SK-N-SH (cell line): ENCODE measurements around the gene ASXL3. TPM values are rescaled to one million over a fixed set of nuclear protein-coding genes. Genes with fewer than 3 reads are reported as not detected.

ENCODE experiments used
- CTCF ChIA-PET: fragments of 300-600, 350-600 bp; formaldehyde crosslinking; extraction: SDS; loops from one replicate; lab custom pipeline; 2021; lab: Yijun Ruan, JAX
- POLR2A ChIA-PET: fragments of 350-600 bp; sonication (Branson Sonifier 250); formaldehyde crosslinking; extraction: SDS; loops from one replicate; lab custom pipeline; 2020; ENCODE audit warnings: antibody characterized with exemption, inconsistent platforms; lab: Yijun Ruan, JAX
- DNase-seq: peaks from one replicate; pipeline ENCODE4 v3.0.0; 2012
- H2AFZ ChIP-seq: fragments of 200-600 bp; sonication (generic); 2 replicates; pipeline ENCODE4 v1.8.1; 2016; ENCODE audit warnings: antibody characterized with exemption, mild to moderate bottlenecking, low read depth
- H3F3A ChIP-seq: fragments of 200-600 bp; sonication (generic); replicated peaks from 2 replicates; pipeline ENCODE3; 2016; ENCODE audit warnings: antibody characterized with exemption, mild to moderate bottlenecking; ENCODE audit not compliant: insufficient read depth
- H3K27ac ChIP-seq, 2 experiments: fragments of 200-500 bp in 1 of 2; fragments of 200-600 bp in 1 of 2; sonication (Bioruptor generic) in 1 of 2; sonication (generic), shearing (Covaris generic) in 1 of 2; 2 replicates each; pipeline versions ENCODE4 v1.5.1 to v1.6.1; 2014 to 2016; ENCODE audit warnings: low read depth in 2 of 2, inconsistent platforms in 1 of 2, low read length in 1 of 2, mild to moderate bottlenecking in 1 of 2, mixed read lengths in 1 of 2
- H3K27me3 ChIP-seq: fragments of 200-600 bp; sonication (generic), shearing (Covaris generic); 2 replicates; pipeline ENCODE4 v1.6.1; 2016; ENCODE audit warnings: mixed run types; ENCODE audit not compliant: insufficient read depth
- H3K36me3 ChIP-seq, 2 experiments: fragments of 200-500 bp in 1 of 2; fragments of 200-600 bp in 1 of 2; sonication (Bioruptor generic) in 1 of 2; sonication (generic) in 1 of 2; replicated peaks in 1 of 2; 2 replicates each; pipeline versions ENCODE3 to v1.5.1; 2014 to 2016; ENCODE audit warnings: low read length in 1 of 2, mild to moderate bottlenecking in 1 of 2; ENCODE audit not compliant: insufficient read depth in 2 of 2, control insufficient read depth in 1 of 2
- H3K4me1 ChIP-seq, 2 experiments: fragments of 200-500 bp in 1 of 2; fragments of 200-600 bp in 1 of 2; sonication (Bioruptor generic) in 1 of 2; sonication (generic), shearing (Covaris generic) in 1 of 2; 2 replicates each; pipeline versions ENCODE4 v1.5.1 to v1.6.1; 2014 to 2016; ENCODE audit warnings: low read depth in 1 of 2, low read length in 1 of 2, mixed run types in 1 of 2; ENCODE audit not compliant: insufficient read depth in 2 of 2, control insufficient read depth in 1 of 2
- H3K4me2 ChIP-seq: fragments of 200-600 bp; sonication (generic), shearing (Covaris generic); 2 replicates; pipeline ENCODE4 v1.6.1; 2017; ENCODE audit warnings: mixed run types
- H3K4me3 ChIP-seq, 2 experiments: fragments of 200-500 bp in 1 of 2; fragments of 200-600 bp in 1 of 2; sonication (Bioruptor generic) in 1 of 2; sonication (generic), shearing (Covaris generic) in 1 of 2; 2 replicates each; pipeline versions ENCODE4 v1.5.1 to v1.8.1; 2014 to 2016; ENCODE audit warnings: low read depth in 2 of 2, inconsistent platforms in 1 of 2, low read length in 1 of 2, mild to moderate bottlenecking in 1 of 2, mixed read lengths in 1 of 2, moderate library complexity in 1 of 2
- H3K79me2 ChIP-seq: fragments of 200-600 bp; sonication (generic); 2 replicates; pipeline ENCODE4 v1.8.1; 2017; ENCODE audit warnings: mild to moderate bottlenecking; ENCODE audit not compliant: insufficient read depth
- H3K9ac ChIP-seq: fragments of 200-600 bp; sonication (generic); 2 replicates; pipeline ENCODE4 v1.6.1; 2017; ENCODE audit warnings: mixed run types
- H3K9me2 ChIP-seq: fragments of 200-600 bp; sonication (generic); 2 replicates; pipeline ENCODE4 v1.6.1; 2017; ENCODE audit warnings: mixed run types
- H3K9me3 ChIP-seq: fragments of 200-600 bp; sonication (generic); 2 replicates; pipeline ENCODE4 v1.6.1; 2017; ENCODE audit warnings: mixed run types, mild to moderate bottlenecking, moderate library complexity
- H4K20me1 ChIP-seq: fragments of 200-600 bp; sonication (generic); 2 replicates; pipeline ENCODE4 v1.6.1; 2017; ENCODE audit warnings: mild to moderate bottlenecking, mixed run types; ENCODE audit not compliant: insufficient read depth
- CHD2 ChIP-seq: fragments of 150-350 bp; IDR thresholded peaks from 2 replicates; pipeline ENCODE4 v1.6.1; 2018; ENCODE audit warnings: low read length; ENCODE audit not compliant: partially characterized antibody
- EZH2phosphoT487 ChIP-seq: fragments of 200-600 bp; sonication (generic); IDR thresholded peaks from 2 replicates; pipeline ENCODE4 v1.6.1; 2017; ENCODE audit warnings: low read depth, mixed run types, mild to moderate bottlenecking, antibody characterized with exemption, moderate library complexity, borderline replicate concordance
- FOSL2 ChIP-seq: IDR thresholded peaks from 2 replicates; pipeline ENCODE4 v1.4.0; 2012; ENCODE audit warnings: low read depth, mild to moderate bottlenecking, moderate library complexity, borderline replicate concordance
- GATA2 ChIP-seq: sonication (generic); formaldehyde crosslinking; IDR thresholded peaks from 2 replicates; pipeline ENCODE4 v1.5.0; 2020; ENCODE audit warnings: mild to moderate bottlenecking, missing genetic modification reagents
- NRF1 ChIP-seq: IDR thresholded peaks from 2 replicates; pipeline ENCODE4 v1.6.1; 2012; ENCODE audit warnings: low read depth, mild to moderate bottlenecking, low read length
- POLR2AphosphoS5 ChIP-seq: IDR thresholded peaks from 2 replicates; pipeline ENCODE4 v1.6.1; 2012; ENCODE audit warnings: low read depth, low read length
- RAD21 ChIP-seq: IDR thresholded peaks from 2 replicates; pipeline ENCODE4 v1.6.1; 2012; ENCODE audit warnings: mild to moderate bottlenecking, low read length
- RCOR1 ChIP-seq: fragments of 150-350 bp; IDR thresholded peaks from 2 replicates; pipeline ENCODE4 v1.6.1; 2017; ENCODE audit warnings: antibody characterized with exemption, low read length
- REST ChIP-seq: IDR thresholded peaks from 2 replicates; pipeline ENCODE4 v1.6.1; 2012; ENCODE audit warnings: mild to moderate bottlenecking, low read depth, low read length, moderate library complexity
- TAF1 ChIP-seq: IDR thresholded peaks from 2 replicates; pipeline ENCODE4 v1.6.1; 2012; ENCODE audit warnings: low read depth, mild to moderate bottlenecking, low read length, moderate library complexity, borderline replicate concordance
- TEAD4 ChIP-seq: IDR thresholded peaks from 2 replicates; pipeline ENCODE4 v1.4.0; 2012; ENCODE audit warnings: mild to moderate bottlenecking, borderline replicate concordance; ENCODE audit not compliant: insufficient read depth
- USF1 ChIP-seq: IDR thresholded peaks from 2 replicates; pipeline ENCODE4 v1.4.0; 2012; ENCODE audit warnings: low read depth, borderline replicate concordance
- WGBS: methylation state at CpG from one replicate; pipeline ENCODE4 v1.1.6; 2017; ENCODE audit warnings: low lambda C conversion rate; 5-methylcytosine and 5-hydroxymethylcytosine counted together
- polyA plus RNA-seq, 3 experiments: library from polyadenylated mRNA; depleted of rRNA; stranded (reverse); fragments of >200 nt; gene quantifications; 2 replicates each; pipeline ENCODE4 v1.2.3, GENCODE V29; 2012

The ASXL3 gene
- polyA plus RNA-seq, 1 of the 3 experiments (the other 2 are of a cell fraction), result not detected

- H2AFZ ChIP-seq, result no peak overlapping the region
- H3K27me3 ChIP-seq, result no peaks in the 10 kb centered on the region
- no peaks in the 10 kb centered on the region for H3K9me3 ChIP-seq
- no peak for DNase-seq
- no peak for TF ChIP-seq RAD21
- no peak for TF ChIP-seq POLR2AphosphoS5
- no peak for TF ChIP-seq EZH2phosphoT487
- TF ChIP-seq NRF1, result no peak
- no peak for TF ChIP-seq TEAD4
- no peak for TF ChIP-seq CHD2
- no peak for TF ChIP-seq USF1
- no peak for TF ChIP-seq TAF1
- TF ChIP-seq, all 33 proteins: peak for 0
- peaks cover 0 to 2% of the 10 kb centered on the region in 2 experiments; a peak in 2 of 4 replicates for H3K4me1 ChIP-seq
- H3K36me3 ChIP-seq, result no peaks in the 10 kb centered on the region
- H3F3A ChIP-seq, result no peaks in the 10 kb centered on the region
- H3K4me3 ChIP-seq, result no peak overlapping the region
- H3K9ac ChIP-seq, result no peak overlapping the region
- no peak overlapping the region for H3K4me2 ChIP-seq
- H3K9me2 ChIP-seq, result no peaks in the 10 kb centered on the region
- WGBS, result 36% methylated on average over 4 of the region's 4 CpGs
- CTCF ChIA-PET, result interaction anchor here (1.9 kb wide), 1 partner anchor 432 kb away, joined by 5 read pairs; no protein-coding TSS in a partner anchor
- no peak overlapping the region for H3K27ac ChIP-seq
- H4K20me1 ChIP-seq, result no peaks in the 10 kb centered on the region
- POLR2A ChIA-PET, result no interaction called here
- H3K79me2 ChIP-seq, result no peaks in the 10 kb centered on the region
Observed at GRCh38 chr18:33664241-33664874, 86.3 kb downstream of the ASXL3 start.

- Histone ChIP-seq H3K79me2 (no peaks in the 10 kb centered on the region), H3K4me1 (peaks cover 0 to 2% of the 10 kb centered on the region in 2 experiments; a peak in 2 of 4 replicates), H3F3A (no peaks in the 10 kb centered on the region), H3K4me2 (no peak overlapping the region), H3K27me3 (no peaks in the 10 kb centered on the region), H2AFZ (no peak overlapping the region), H4K20me1 (no peaks in the 10 kb centered on the region), H3K9me3 (no peaks in the 10 kb centered on the region), H3K36me3 (no peaks in the 10 kb centered on the region), H3K4me3 (no peak overlapping the region), H3K9ac (no peak overlapping the region), H3K27ac (no peak overlapping the region)
- WGBS, result 51% methylated on average over 3 of the region's 3 CpGs
- CTCF ChIA-PET, result interaction anchor here (1.9 kb wide), 1 partner anchor 433 kb away, joined by 5 read pairs; no protein-coding TSS in a partner anchor
- no peak for DNase-seq
- TF ChIP-seq GATA2 (CRISPR knock-in tag) (no peak), RCOR1 (no peak), REST (no peak), FOSL2 (no peak)
- TF ChIP-seq, all 33 proteins: peak for 0
- H3K9me2 ChIP-seq, result no peaks in the 10 kb centered on the region
- POLR2A ChIA-PET, result no interaction called here
Observed at GRCh38 chr18:33665187-33665586, 87.2 kb downstream of the ASXL3 start.
